PC-9 (cell line): ENCODE measurements around the gene RALGPS1. TPM values are rescaled to one million over a fixed set of nuclear protein-coding genes. Genes with fewer than 3 reads are reported as not detected.

Experiments used
- BruUV-seq: library from RNA; stranded (reverse); fragments of 400-500 nt; replicated peaks from 2 replicates; lab custom pipeline; 2021; lab: Mats Ljungman, UMichigan
- CTCF ChIA-PET: fragments of 300-600 bp; sonication (Branson Sonifier 250); formaldehyde crosslinking; loops from one replicate; lab custom pipeline; 2022; ENCODE audit warnings: antibody characterized with exemption; lab: Charles Lee
- POLR2A ChIA-PET: fragments of 300-600 bp; sonication (Branson Sonifier 250); formaldehyde crosslinking; loops from one replicate; lab custom pipeline; 2022; ENCODE audit warnings: antibody characterized with exemption; ENCODE audit not compliant: unreplicated experiment; lab: Charles Lee
- DNase-seq, 2 experiments: peaks; one replicate each; pipeline versions ENCODE4 v3.0.0 to v3.0.0-alpha.2; 2015 to 2022; ENCODE audit warnings: mixed read lengths in 1 of 2
- H2AFZ ChIP-seq: fragments of 200-600 bp; sonication (generic); 2 replicates; pipeline ENCODE4 v1.8.1; 2017; ENCODE audit warnings: antibody characterized with exemption
- H3F3A ChIP-seq: fragments of 200-600 bp; sonication (generic); 2 replicates; pipeline ENCODE4 v1.8.1; 2017; ENCODE audit warnings: antibody characterized with exemption, mild to moderate bottlenecking, low read depth; ENCODE audit not compliant: insufficient read depth
- H3K27ac ChIP-seq: fragments of 200-600 bp; sonication (generic); 2 replicates; pipeline ENCODE4 v1.6.1; 2016; ENCODE audit warnings: mixed run types
- H3K27me3 ChIP-seq: fragments of 200-600 bp; sonication (generic); 2 replicates; pipeline ENCODE4 v1.6.1; 2016; ENCODE audit warnings: low read depth, mixed run types; ENCODE audit not compliant: insufficient read depth
- H3K36me3 ChIP-seq: fragments of 200-600 bp; sonication (generic); 2 replicates; pipeline ENCODE4 v1.6.1; 2016; ENCODE audit warnings: low read depth, mixed run types
- H3K4me1 ChIP-seq: fragments of 200-600 bp; sonication (generic); replicated peaks from 2 replicates; pipeline ENCODE4 v1.6.1; 2016; ENCODE audit warnings: mixed run types; ENCODE audit not compliant: insufficient read depth
- H3K4me2 ChIP-seq: fragments of 200-600 bp; sonication (generic); 2 replicates; pipeline ENCODE4 v1.6.1; 2017; ENCODE audit warnings: mixed run types
- H3K4me3 ChIP-seq: fragments of 200-600 bp; sonication (generic); 2 replicates; pipeline ENCODE4 v1.6.1; 2016; ENCODE audit warnings: mixed run types
- H3K79me2 ChIP-seq: fragments of 200-600 bp; sonication (generic); 2 replicates; pipeline ENCODE4 v1.6.1; 2017; ENCODE audit warnings: low read depth, mixed run types
- H3K9me2 ChIP-seq: fragments of 200-600 bp; sonication (generic); 2 replicates; pipeline ENCODE4 v1.8.1; 2017; ENCODE audit warnings: mild to moderate bottlenecking; ENCODE audit not compliant: insufficient read depth
- H3K9me3 ChIP-seq: fragments of 200-600 bp; sonication (generic); 2 replicates; pipeline ENCODE4 v1.8.1; 2016; ENCODE audit warnings: low read depth; ENCODE audit not compliant: insufficient read depth
- H4K20me1 ChIP-seq: fragments of 200-600 bp; sonication (generic); 2 replicates; pipeline ENCODE4 v1.8.1; 2017; ENCODE audit not compliant: insufficient read depth
- CTCF ChIP-seq: fragments of 200-600 bp; sonication (generic); conservative IDR thresholded peaks from 2 replicates; pipeline ENCODE4 v1.6.1; 2017; ENCODE audit warnings: mixed run types, antibody characterized with exemption, mild to moderate bottlenecking, moderate library complexity
- EZH2 ChIP-seq: fragments of 200-600 bp; sonication (generic); IDR thresholded peaks from 2 replicates; pipeline ENCODE4 v1.8.0; 2017; ENCODE audit warnings: antibody characterized with exemption, low read depth
- intact Hi-C: fragments of 100-400 bp; cut with micrococcal nuclease; formaldehyde crosslinking; loops from one replicate; pipeline ENCODE4 v1.10.0; 2022; ENCODE audit not compliant: unreplicated experiment
- total RNA-seq: library from RNA; stranded (reverse); gene quantifications from 2 replicates; pipeline ENCODE4 v1.2.3, GENCODE V29; 2021

Gene RALGPS1
- total RNA-seq, 1 experiment from 2014 or later, result 23.3 TPM

GRCh38 chr9:127123064-127123890, 208.7 kb downstream of the RALGPS1 start:
- TF ChIP-seq CTCF (no peak), EZH2 (no peak)
- H3K27ac ChIP-seq, result no peak overlapping the region
- no peaks in the 10 kb centered on the region for H3K36me3 ChIP-seq
- DNase-seq, result no peak
- BruUV-seq, result no TSS peak
- no peaks in the 10 kb centered on the region for H3K27me3 ChIP-seq
- H3K9me3 ChIP-seq, result no peaks in the 10 kb centered on the region; the same call in 1 of the 2 replicates
- H3K4me1 ChIP-seq, result peaks cover under 1% of the 10 kb centered on the region; the same call in 1 of the 2 replicates
- H4K20me1 ChIP-seq, result no peaks in the 10 kb centered on the region
- ChIA-PET CTCF (interaction anchor here (1.0 kb wide), 1 partner anchor 74 kb away, joined by 3 read pairs; no protein-coding TSS in a partner anchor), POLR2A (interaction anchor here (0.5 to 0.6 kb wide), 3 partner anchors 10 to 910 kb away, joined by 4 to 16 read pairs (median 6); no protein-coding TSS in a partner anchor)
- no peak overlapping the region for H2AFZ ChIP-seq
- no peak overlapping the region for H3K4me3 ChIP-seq
- intact Hi-C loops, result no loop called here
- H3K4me2 ChIP-seq, result no peak overlapping the region
- no peaks in the 10 kb centered on the region for H3F3A ChIP-seq
- no peaks in the 10 kb centered on the region for H3K9me2 ChIP-seq
- H3K79me2 ChIP-seq, result no peaks in the 10 kb centered on the region

GRCh38 chr9:127124111-127124531, 209.5 kb downstream of the RALGPS1 start:
- H3K27me3 ChIP-seq, result no peaks in the 10 kb centered on the region
- no peaks in the 10 kb centered on the region for H4K20me1 ChIP-seq
- H3K4me3 ChIP-seq, result no peak overlapping the region
- CTCF ChIA-PET, result no interaction called here
- H3K9me2 ChIP-seq, result no peaks in the 10 kb centered on the region
- H3K4me1 ChIP-seq, result peaks cover 9% of the 10 kb centered on the region
- POLR2A ChIA-PET, result no interaction called here
- H3K4me2 ChIP-seq, result no peak overlapping the region
- no peak overlapping the region for H2AFZ ChIP-seq
- no peak overlapping the region for H3K27ac ChIP-seq
- no peaks in the 10 kb centered on the region; the same call in 1 of the 2 replicates for H3K9me3 ChIP-seq
- BruUV-seq, result no TSS peak
- no peaks in the 10 kb centered on the region for H3K36me3 ChIP-seq
- no peaks in the 10 kb centered on the region for H3K79me2 ChIP-seq
- intact Hi-C loops, result no loop called here
- TF ChIP-seq CTCF (no peak), EZH2 (no peak)
- H3F3A ChIP-seq, result no peaks in the 10 kb centered on the region
- DNase-seq, result no peak

GRCh38 chr9:127124792-127125191, 210.2 kb downstream of the RALGPS1 start:
- H3K36me3 ChIP-seq, result no peaks in the 10 kb centered on the region
- H3K79me2 ChIP-seq, result no peaks in the 10 kb centered on the region
- H3K4me2 ChIP-seq, result no peak overlapping the region
- TF ChIP-seq EZH2 (no peak), CTCF (no peak)
- BruUV-seq, result no TSS peak
- H3K4me1 ChIP-seq, result peaks cover 16% of the 10 kb centered on the region
- H3K4me3 ChIP-seq, result no peak overlapping the region
- intact Hi-C loops, result no loop called here
- H3K27ac ChIP-seq, result no peak overlapping the region
- no peaks in the 10 kb centered on the region; the same call in 1 of the 2 replicates for H3K9me3 ChIP-seq
- ChIA-PET POLR2A (interaction anchor here (0.6 kb wide), 1 partner anchor 37 kb away, joined by 4 read pairs; no protein-coding TSS in a partner anchor), CTCF (no interaction called here)
- no peaks in the 10 kb centered on the region for H4K20me1 ChIP-seq
- DNase-seq, result no peak
- H3K27me3 ChIP-seq, result no peaks in the 10 kb centered on the region
- no peak overlapping the region for H2AFZ ChIP-seq
- no peaks in the 10 kb centered on the region for H3K9me2 ChIP-seq
- H3F3A ChIP-seq, result no peaks in the 10 kb centered on the region
